Left lung (tissue), 10 donors: ENCODE data around the gene DTX1. TPM values are rescaled to one million over a fixed set of nuclear protein-coding genes. Genes with fewer than 3 reads are reported as not detected.

Experiments used
- ATAC-seq: fragments of 200-7000 bp; cut with Tn5 transposase; one replicate; pipeline ENCODE4 v1.9.1; 2020; ENCODE audit warnings: moderate library complexity
- DNase-seq, 4 donors: peaks; one replicate each; pipeline ENCODE4 v3.0.0-alpha.2; 2013 to 2020
- H3K27ac ChIP-seq, 2 donors: fragments of 200-600 bp; sonication (generic) in 1 of 2; one replicate each; pipeline versions ENCODE4 v1.5.0 to v1.8.0; 2020 to 2021
- H3K27me3 ChIP-seq, 2 donors: fragments of 200-600 bp; sonication (generic) in 1 of 2; one replicate each; pipeline versions ENCODE4 v1.5.0 to v1.8.0; 2020 to 2021
- H3K36me3 ChIP-seq, 2 donors: fragments of 200-600 bp; sonication (generic) in 1 of 2; one replicate each; pipeline versions ENCODE4 v1.5.0 to v1.8.0; 2020 to 2021
- H3K4me1 ChIP-seq, 2 donors: fragments of 200-600 bp; one replicate each; pipeline ENCODE4 v1.8.0; 2021
- H3K4me3 ChIP-seq, 2 donors: fragments of 200-600 bp; sonication (generic) in 1 of 2; one replicate each; pipeline versions ENCODE4 v1.5.0 to v1.8.0; 2020 to 2021; ENCODE audit warnings: mild to moderate bottlenecking in 1 of 2
- H3K9me3 ChIP-seq, 2 donors: fragments of 200-600 bp; sonication (generic) in 1 of 2; one replicate each; pipeline versions ENCODE4 v1.5.0 to v1.8.0; 2020 to 2021
- intact Hi-C, 2 donors: fragments of 100-400 bp; cut with DNase I; formaldehyde crosslinking; loops; one replicate each; pipeline versions ENCODE4 v1.11.2 to v1.14.2; 2022
- polyA plus RNA-seq, 6 donors: library from polyadenylated mRNA; unstranded; fragments of 120-200 nt; gene quantifications; one replicate each; pipeline ENCODE4 v1.2.1, GENCODE V29; 2013; ENCODE audit not compliant: insufficient read length in 6 of 6
- total RNA-seq, 2 donors: library from RNA; stranded (reverse); fragmentation: NEBNext Ultra II Directional; extraction: Animal tissue kit (Norgen Biotek cat#: 25700); gene quantifications; one replicate each; pipeline ENCODE4 v1.2.1, GENCODE V29; 2021
- TF ChIP-seq, protein P1 (sequence below), 2 donors: fragments of 200-600 bp; sonication (generic) in 1 of 2; IDR thresholded peaks; one replicate each; pipeline versions ENCODE4 v1.5.0 to v1.8.0; 2021; ENCODE audit warnings: antibody characterized with exemption in 2 of 2
- donor health status: DM: no; HTN: yes; CAD: no.
- donor health status: DM: no; HTN: no; CAD: no.

Gene DTX1
- total and polyA plus RNA-seq, 8 donors: 0.70 to 6.3 (median 4.3) TPM

DNA sequence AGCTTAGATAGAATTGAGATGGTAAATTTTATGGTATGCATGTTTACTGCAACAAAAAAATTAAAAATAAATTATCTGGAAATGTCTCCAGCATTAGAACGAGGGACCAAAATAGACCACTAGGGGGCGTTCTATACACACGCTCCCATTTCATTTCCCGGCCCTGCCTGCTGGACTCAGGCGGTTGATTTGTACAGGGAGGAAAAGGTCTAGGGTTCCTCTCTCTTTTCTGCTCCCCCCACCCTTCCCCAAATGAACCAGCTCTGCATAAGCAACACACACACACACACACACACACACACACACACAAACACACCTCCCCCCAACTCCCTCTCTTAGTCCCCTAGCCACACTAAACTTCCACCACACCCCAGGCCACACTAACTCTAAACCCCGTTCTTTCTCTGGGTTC lies 7.8 kb upstream of the DTX1 start:
- intact Hi-C loops: loop anchor here in 1 of 2 donors (5.0 kb wide), 1 partner anchor 124 kb away; no protein-coding TSS in a partner anchor
- H3K4me1 ChIP-seq: no peaks in the 10 kb centered on the region
- H3K4me3 ChIP-seq: no peak overlapping the region
- ATAC-seq (peak; percentile 96), DNase-seq (peak in 2 of 4 donors; percentile 35 to 73)
- no peaks in the 10 kb centered on the region for H3K36me3 ChIP-seq
- no peak overlapping the region for H3K27ac ChIP-seq
- H3K27me3 ChIP-seq: peaks cover 0 to 34% of the 10 kb centered on the region in 2 donors
- H3K9me3 ChIP-seq: no peaks in the 10 kb centered on the region
- TF ChIP-seq, protein P1, sequence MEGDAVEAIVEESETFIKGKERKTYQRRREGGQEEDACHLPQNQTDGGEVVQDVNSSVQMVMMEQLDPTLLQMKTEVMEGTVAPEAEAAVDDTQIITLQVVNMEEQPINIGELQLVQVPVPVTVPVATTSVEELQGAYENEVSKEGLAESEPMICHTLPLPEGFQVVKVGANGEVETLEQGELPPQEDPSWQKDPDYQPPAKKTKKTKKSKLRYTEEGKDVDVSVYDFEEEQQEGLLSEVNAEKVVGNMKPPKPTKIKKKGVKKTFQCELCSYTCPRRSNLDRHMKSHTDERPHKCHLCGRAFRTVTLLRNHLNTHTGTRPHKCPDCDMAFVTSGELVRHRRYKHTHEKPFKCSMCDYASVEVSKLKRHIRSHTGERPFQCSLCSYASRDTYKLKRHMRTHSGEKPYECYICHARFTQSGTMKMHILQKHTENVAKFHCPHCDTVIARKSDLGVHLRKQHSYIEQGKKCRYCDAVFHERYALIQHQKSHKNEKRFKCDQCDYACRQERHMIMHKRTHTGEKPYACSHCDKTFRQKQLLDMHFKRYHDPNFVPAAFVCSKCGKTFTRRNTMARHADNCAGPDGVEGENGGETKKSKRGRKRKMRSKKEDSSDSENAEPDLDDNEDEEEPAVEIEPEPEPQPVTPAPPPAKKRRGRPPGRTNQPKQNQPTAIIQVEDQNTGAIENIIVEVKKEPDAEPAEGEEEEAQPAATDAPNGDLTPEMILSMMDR (IDR thresholded peaks at IDR 0.05): peak; percentile 77 to 81

DNA sequence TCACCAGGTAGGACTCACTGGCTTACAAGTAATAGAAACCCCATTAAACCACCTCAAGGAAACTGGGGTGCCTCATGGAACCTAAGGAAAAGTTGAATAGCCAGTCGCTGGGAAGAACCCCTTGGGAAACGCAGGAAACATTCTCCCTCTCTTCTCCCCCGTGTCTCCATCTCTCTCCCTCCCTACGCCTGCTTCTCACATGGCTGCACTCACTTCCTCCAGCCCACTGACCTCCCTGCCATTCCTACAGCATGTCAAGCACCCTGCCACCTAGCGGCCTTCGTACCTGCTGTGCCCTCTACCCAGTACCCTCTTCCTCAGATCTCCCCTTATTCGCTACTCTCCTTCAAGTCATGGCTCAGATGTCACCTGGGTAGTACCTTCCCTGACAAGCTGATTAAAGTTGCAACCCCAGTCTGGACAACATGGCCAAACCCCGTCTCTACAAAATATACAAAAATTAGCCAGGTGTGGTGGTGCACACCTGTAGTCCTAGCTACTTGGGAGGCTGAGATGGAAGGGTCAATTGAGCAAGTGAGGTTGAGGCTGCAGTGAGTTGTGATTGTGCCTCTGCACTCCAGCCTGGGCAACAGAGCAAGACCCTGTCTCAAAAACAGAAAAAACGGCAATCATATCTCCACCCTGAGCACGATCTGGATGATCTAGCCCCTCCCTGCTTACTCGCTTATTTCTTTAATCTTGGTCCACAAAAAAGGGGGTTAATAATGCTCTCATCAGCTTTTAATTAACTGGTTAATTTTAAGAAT lies 6.4 kb upstream of the DTX1 start:
- intact Hi-C loops: loop anchor here in 1 of 2 donors (5.0 kb wide), 1 partner anchor 122 kb away; no protein-coding TSS in a partner anchor
- TF ChIP-seq, protein P1 (IDR thresholded peaks at IDR 0.05): no peak
- ATAC-seq: peak; percentile 46

DNA sequence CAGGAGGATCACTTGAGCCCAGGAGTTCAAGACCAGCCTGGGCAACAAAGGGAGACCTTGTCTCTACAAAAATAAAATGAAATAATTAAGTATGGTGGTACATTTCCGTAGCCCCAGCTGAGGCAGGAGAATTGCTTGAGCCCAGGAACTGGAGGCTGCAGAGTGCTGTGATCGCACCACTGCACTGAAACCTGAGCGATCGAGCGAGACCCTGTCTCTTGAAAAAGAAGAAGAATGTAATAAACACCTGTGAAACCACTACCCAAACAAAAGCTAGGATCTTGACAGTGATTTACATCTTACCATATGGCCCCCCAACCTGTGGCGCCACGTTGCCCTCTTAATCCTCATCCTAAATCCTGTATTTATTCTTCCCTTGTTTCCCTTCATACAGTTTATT lies 5.7 kb upstream of the DTX1 start:
- Histone ChIP-seq H3K4me1 (no peaks in the 10 kb centered on the region), H3K9me3 (no peaks in the 10 kb centered on the region), H3K27ac (no peak overlapping the region), H3K27me3 (peaks cover 3 to 50% of the 10 kb centered on the region in 2 donors), H3K36me3 (no peaks in the 10 kb centered on the region), H3K4me3 (no peak overlapping the region)
- TF ChIP-seq, protein P1 (IDR thresholded peaks at IDR 0.05): no peak
- DNase-seq (no peak), ATAC-seq (no peak)
- intact Hi-C loops: no loop called here

More for the DNA sequence above, 6.4 kb upstream of the DTX1 start:
- Histone ChIP-seq H3K27ac (no peak overlapping the region), H3K36me3 (no peaks in the 10 kb centered on the region), H3K4me1 (no peaks in the 10 kb centered on the region), H3K9me3 (no peaks in the 10 kb centered on the region), H3K27me3 (peaks cover 0 to 44% of the 10 kb centered on the region in 2 donors), H3K4me3 (no peak overlapping the region)
- DNase-seq: no peak

DNA sequence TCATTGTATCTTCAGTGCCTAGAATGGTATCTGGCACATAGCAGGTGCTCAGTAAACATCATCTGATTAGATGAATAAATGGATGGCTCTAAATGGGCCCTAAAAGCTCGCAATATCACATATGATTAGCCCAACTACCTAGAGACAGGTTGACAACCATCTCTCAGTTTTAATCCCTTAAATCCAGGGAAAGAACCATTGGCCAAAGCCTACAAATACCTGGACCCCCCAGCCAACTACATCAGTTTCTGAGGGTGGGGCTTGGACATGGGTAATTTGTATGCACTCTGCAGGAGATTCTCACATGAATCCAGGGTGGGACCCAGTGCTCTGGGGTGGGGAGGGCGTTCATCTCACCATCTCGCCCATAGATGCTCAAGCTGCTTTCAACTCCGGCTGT lies 4.8 kb upstream of the DTX1 start:
- Histone ChIP-seq H3K4me1 (peaks cover under 1 to 5% of the 10 kb centered on the region in 2 donors), H3K27ac (no peak overlapping the region), H3K9me3 (no peaks in the 10 kb centered on the region), H3K36me3 (no peaks in the 10 kb centered on the region), H3K4me3 (no peak overlapping the region), H3K27me3 (peaks cover 13 to 60% of the 10 kb centered on the region in 2 donors)
- TF ChIP-seq, protein P1 (IDR thresholded peaks at IDR 0.05): no peak
- ATAC-seq (no peak), DNase-seq (no peak)
- intact Hi-C loops: no loop called here

DNA sequence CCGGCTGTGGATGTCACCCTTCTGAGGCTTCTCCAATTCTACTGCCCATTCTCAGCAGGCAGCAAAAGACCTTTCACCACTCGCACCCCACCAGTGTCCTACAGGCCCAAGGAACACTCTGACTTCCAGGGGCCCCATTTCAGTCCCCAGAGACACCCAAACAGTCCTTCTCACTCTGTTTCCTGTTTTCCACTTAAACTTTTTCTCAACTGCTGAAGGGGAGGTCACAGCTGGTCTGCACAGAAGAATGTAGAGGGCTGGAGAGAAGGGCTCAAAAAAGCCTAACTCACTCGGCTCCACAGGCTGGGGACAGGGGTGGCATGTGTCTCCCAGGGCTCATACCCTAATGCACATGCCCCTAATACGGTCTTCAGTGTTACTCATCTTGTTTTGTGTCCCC lies 4.2 kb upstream of the DTX1 start:
- Histone ChIP-seq H3K9me3 (no peaks in the 10 kb centered on the region), H3K4me1 (peaks cover 4 to 11% of the 10 kb centered on the region in 2 donors), H3K4me3 (no peak overlapping the region), H3K27ac (no peak overlapping the region), H3K36me3 (no peaks in the 10 kb centered on the region), H3K27me3 (peaks cover 18 to 65% of the 10 kb centered on the region in 2 donors)
- TF ChIP-seq, protein P1 (IDR thresholded peaks at IDR 0.05): no peak
- no peak for ATAC-seq
- intact Hi-C loops: no loop called here
- no peak for DNase-seq
